Left hindlimb (tissue), 1 donor: ENCODE measurements around the gene GP1BB.

Experiments used
- DNase-seq: peaks from one replicate; pipeline ENCODE4 v3.0.0-alpha.2; 2018

GP1BB gene

GRCh38 chr22:19742160-19743066, 19.1 kb downstream of the GP1BB start:
- DNase-seq = no peak

GRCh38 chr22:19743081-19743480, 19.7 kb downstream of the GP1BB start:
- no peak for DNase-seq

- DNase-seq = no peak
Measured at GRCh38 chr22:19743651-19744050, 20.3 kb downstream of the GP1BB start.

- DNase-seq = no peak
Measured at GRCh38 chr22:19744350-19745006, 21.1 kb downstream of the GP1BB start.

- no peak for DNase-seq
Measured at GRCh38 chr22:19745155-19746101, 22.1 kb downstream of the GP1BB start.

GRCh38 chr22:19746726-19747125, 23.4 kb downstream of the GP1BB start:
- no peak for DNase-seq

GRCh38 chr22:19747551-19747950, 24.2 kb downstream of the GP1BB start:
- no peak for DNase-seq

GRCh38 chr22:19748139-19748538, 24.8 kb downstream of the GP1BB start:
- no peak for DNase-seq

GRCh38 chr22:19748991-19749664, 25.8 kb downstream of the GP1BB start:
- DNase-seq = no peak

GRCh38 chr22:19749876-19750275, 26.5 kb downstream of the GP1BB start:
- DNase-seq = no peak

GRCh38 chr22:19750507-19751490, 27.5 kb downstream of the GP1BB start:
- no peak for DNase-seq

- no peak for DNase-seq
Measured at GRCh38 chr22:19751497-19752245, 28.3 kb downstream of the GP1BB start.

- no peak for DNase-seq
Measured at GRCh38 chr22:19753090-19753842, 29.9 kb downstream of the GP1BB start.

- no peak for DNase-seq
Measured at GRCh38 chr22:19753996-19754700, 30.8 kb downstream of the GP1BB start.

- no peak for DNase-seq
Measured at GRCh38 chr22:19754701-19755144, 31.4 kb downstream of the GP1BB start.

- DNase-seq = no peak
Measured at GRCh38 chr22:19755145-19755710, 31.9 kb downstream of the GP1BB start.

GRCh38 chr22:19755722-19756287, 32.5 kb downstream of the GP1BB start:
- DNase-seq = no peak
